Measurements from ENCODE around the gene NDEL1. TPM values are rescaled to one million over a fixed set of nuclear protein-coding genes. Genes with fewer than 3 reads are reported as not detected.

NDEL1 gene
- total RNA-seq, 1 experiment from 2014 or later, result 34.7 TPM

GRCh38 chr17:8469964-8470363 lies 34.3 kb downstream of the NDEL1 start:
- Mint-ChIP-seq H3K27me3 (ENCODE audit: low read depth) (no peaks in the 10 kb centered on the region), H3K36me3 (peaks cover 27% of the 10 kb centered on the region), H3K27ac (peak overlapping the region; percentile 26; the same call in 1 of the 2 replicates), H3K4me3 (no peak overlapping the region), H3K4me1 (0 out of 2 replicates have a peak, but pooled peaks cover 5% of the 10 kb centered on the region), H3K9me3 (no peaks in the 10 kb centered on the region)
- CTCF ChIA-PET, result interaction anchor here (0.7 to 3.8 kb wide), 3 partner anchors 60 to 316 kb away, joined by 3 to 15 read pairs (median 9); no protein-coding TSS in a partner anchor
- ATAC-seq (no peak), DNase-seq (ENCODE audit: low spot score) (no peak)
- POLR2A ChIA-PET, result interaction anchor here (0.7 to 1.9 kb wide), 2 partner anchors 34 to 83 kb away, joined by 4 read pairs; partner anchors contain the start of gene NDEL1
- TF ChIP-seq ZNF532 (CRISPR knock-in tag; IDR thresholded peaks at IDR 0.05; ENCODE audit: borderline replicate concordance) (no peak), ZNF416 (CRISPR knock-in tag; IDR thresholded peaks at IDR 0.05) (no peak), SOX15 (CRISPR knock-in tag; IDR thresholded peaks at IDR 0.05) (no peak), CREB1 (CRISPR knock-in tag; IDR thresholded peaks at IDR 0.05) (no peak), ZNF219 (CRISPR knock-in tag; IDR thresholded peaks at IDR 0.05; ENCODE audit: borderline replicate concordance) (no peak), AFF4 (CRISPR knock-in tag; IDR thresholded peaks at IDR 0.05; ENCODE audit: borderline replicate concordance) (no peak), ETV6 (CRISPR knock-in tag; IDR thresholded peaks at IDR 0.05) (no peak), RELA (CRISPR knock-in tag; IDR thresholded peaks at IDR 0.05; ENCODE audit: borderline replicate concordance) (no peak), NFATC4 (CRISPR knock-in tag; IDR thresholded peaks at IDR 0.05) (no peak), ZBTB21 (CRISPR knock-in tag; IDR thresholded peaks at IDR 0.05; ENCODE audit: borderline replicate concordance) (no peak), PRDM15 (CRISPR knock-in tag; IDR thresholded peaks at IDR 0.05) (no peak), ZNF512 (CRISPR knock-in tag; IDR thresholded peaks at IDR 0.05; ENCODE audit: borderline replicate concordance) (no peak), ELF4 (CRISPR knock-in tag; IDR thresholded peaks at IDR 0.05; ENCODE audit: low read depth) (no peak), ZNF138 (CRISPR knock-in tag; conservative IDR thresholded peaks at IDR 0.05) (no peak), CBFB (CRISPR knock-in tag; IDR thresholded peaks at IDR 0.05; ENCODE audit: low read depth) (no peak), CTCF (IDR thresholded peaks at IDR 0.05) (no peak), ZNF263 (CRISPR knock-in tag; IDR thresholded peaks at IDR 0.05; ENCODE audit: low read depth) (no peak)

Measured in WTC11 (cell line).